CD14-positive monocyte (primary cell): ENCODE results near the gene DYNC1I1. TPM values are rescaled to one million over a fixed set of nuclear protein-coding genes. Genes with fewer than 3 reads are reported as not detected.

Experiments used
- DNase-seq, 3 donors: peaks; one replicate each; pipeline ENCODE4 v3.0.0-alpha.2; 2011 to 2022
- H2AFZ ChIP-seq: 2 replicates; pipeline ENCODE4 v1.6.0; 2012; ENCODE audit warnings: mild to moderate bottlenecking, low read depth, low read length, inconsistent platforms; ENCODE audit not compliant: insufficient read depth, poor library complexity, severe bottlenecking
- H3K27ac ChIP-seq, 2 donors: 1 replicate in 1 of 2; 2 replicates in 1 of 2; pipeline ENCODE4 v1.5.1; 2012 to 2013; ENCODE audit warnings: low read length in 2 of 2, control low read depth in 1 of 2, inconsistent platforms in 1 of 2, low read depth in 1 of 2, mild to moderate bottlenecking in 1 of 2
- H3K27me3 ChIP-seq, 2 donors: one replicate each; pipeline versions ENCODE4 v1.6.0 to v1.6.1; 2011 to 2013; ENCODE audit warnings: low read length in 2 of 2; ENCODE audit not compliant: control insufficient read depth in 2 of 2, insufficient read depth in 2 of 2
- H3K36me3 ChIP-seq, 2 donors: replicated peaks in 1 of 2; 1 replicate in 1 of 2; 2 replicates in 1 of 2; pipeline versions ENCODE4 v1.5.1 to v1.6.1; 2012 to 2013; ENCODE audit warnings: low read length in 2 of 2, control low read depth in 1 of 2, inconsistent platforms in 1 of 2, mild to moderate bottlenecking in 1 of 2; ENCODE audit not compliant: insufficient read depth in 2 of 2, control insufficient read depth in 1 of 2
- H3K4me1 ChIP-seq, 2 donors: 1 replicate in 1 of 2; 2 replicates in 1 of 2; pipeline versions ENCODE4 v1.5.1 to v1.6.1; 2012 to 2013; ENCODE audit warnings: low read length in 2 of 2, control low read depth in 1 of 2, inconsistent platforms in 1 of 2, mild to moderate bottlenecking in 1 of 2, moderate library complexity in 1 of 2; ENCODE audit not compliant: insufficient read depth in 2 of 2, control insufficient read depth in 1 of 2
- H3K4me2 ChIP-seq: replicated peaks from 2 replicates; pipeline ENCODE3; 2012; ENCODE audit warnings: low read length, moderate library complexity, mild to moderate bottlenecking; ENCODE audit not compliant: poor library complexity, severe bottlenecking; ENCODE audit errors: extremely low read depth
- H3K4me3 ChIP-seq, 3 experiments: fragments of 200-600 bp in 1 of 3; sonication (generic) in 1 of 3; replicated peaks in 1 of 3; 1 replicate in 2 of 3; 2 replicates in 1 of 3; pipeline ENCODE4 v1.5.1; 2011 to 2013; ENCODE audit warnings: low read length in 3 of 3, mild to moderate bottlenecking in 3 of 3, control low read depth in 2 of 3, low read depth in 2 of 3, inconsistent platforms in 1 of 3, moderate library complexity in 1 of 3
- H3K79me2 ChIP-seq: 2 replicates; pipeline ENCODE4 v1.6.0; 2012; ENCODE audit warnings: mild to moderate bottlenecking, control low read depth, inconsistent platforms, low read length, moderate library complexity; ENCODE audit not compliant: insufficient read depth
- H3K9ac ChIP-seq: 2 replicates; pipeline ENCODE4 v1.6.0; 2017; ENCODE audit warnings: low read length, mild to moderate bottlenecking; ENCODE audit not compliant: insufficient read depth, poor library complexity, severe bottlenecking
- H3K9me3 ChIP-seq, 2 donors: replicated peaks in 1 of 2; 1 replicate in 1 of 2; 2 replicates in 1 of 2; pipeline versions ENCODE4 v1.5.1 to v1.6.1; 2012 to 2013; ENCODE audit warnings: low read length in 2 of 2, control low read depth in 1 of 2; ENCODE audit not compliant: control insufficient read depth in 1 of 2, insufficient read depth in 1 of 2
- H4K20me1 ChIP-seq: 2 replicates; pipeline ENCODE4 v1.6.0; 2012; ENCODE audit warnings: mild to moderate bottlenecking, low read length, control low read depth, moderate library complexity; ENCODE audit not compliant: insufficient read depth
- H3K27ac Mint-ChIP-seq, 7 donors: one replicate each; pipeline ENCODE4 v1.8.0; 2020; ENCODE audit warnings: mild to moderate bottlenecking in 7 of 7, mixed read lengths in 7 of 7, moderate library complexity in 6 of 7, inconsistent platforms in 2 of 7
- H3K27me3 Mint-ChIP-seq, 3 donors: one replicate each; pipeline ENCODE4 v1.8.0; 2021 to 2022; ENCODE audit warnings: low read depth in 3 of 3, mild to moderate bottlenecking in 3 of 3, mixed read lengths in 3 of 3, moderate library complexity in 3 of 3, inconsistent platforms in 1 of 3
- H3K36me3 Mint-ChIP-seq, 2 donors: one replicate each; pipeline ENCODE4 v1.8.0; 2020; ENCODE audit warnings: mixed read lengths in 2 of 2, inconsistent platforms in 1 of 2, mild to moderate bottlenecking in 1 of 2
- H3K4me1 Mint-ChIP-seq: one replicate; pipeline ENCODE4 v1.8.0; 2020; ENCODE audit warnings: mild to moderate bottlenecking, mixed read lengths
- H3K4me3 Mint-ChIP-seq, 2 donors: one replicate each; pipeline ENCODE4 v1.8.0; 2020; ENCODE audit warnings: mild to moderate bottlenecking in 2 of 2, mixed read lengths in 2 of 2, moderate library complexity in 1 of 2
- H3K9me3 Mint-ChIP-seq, 7 donors: one replicate each; pipeline ENCODE4 v1.8.0; 2020 to 2022; ENCODE audit warnings: mixed read lengths in 7 of 7, mild to moderate bottlenecking in 6 of 7, moderate library complexity in 6 of 7, inconsistent platforms in 2 of 7
- CTCF ChIP-seq: fragments of 200-600 bp; IDR thresholded peaks from one replicate; pipeline ENCODE4 v1.8.0; 2022; ENCODE audit warnings: antibody characterized with exemption, mild to moderate bottlenecking
- WGBS: methylation state at CpG from one replicate; pipeline ENCODE4 v1.1.5; 2013; ENCODE audit warnings: missing lambda C conversion rate; ENCODE audit not compliant: insufficient coverage; 5-methylcytosine and 5-hydroxymethylcytosine counted together
- intact Hi-C, 2 donors: fragments of 100-400 bp; cut with micrococcal nuclease; formaldehyde crosslinking; loops; one replicate each; pipeline versions ENCODE4 v1.15.0 to v1.15.1; 2023
- polyA plus RNA-seq, 3 donors: library from polyadenylated mRNA; depleted of rRNA in 1 of 3; unstranded in 2 of 3; stranded (reverse) in 1 of 3; fragments of 300-500 nt in 2 of 3; fragments of >200 nt in 1 of 3; fragmentation: Illumina TruSeq in 2 of 3; gene quantifications; 1 replicate in 2 of 3; 2 replicates in 1 of 3; pipeline ENCODE4 v1.2.3, GENCODE V29; 2012 to 2021

The DYNC1I1 gene
- polyA plus RNA-seq, 3 donors = not detected

GRCh38 chr7:96085953-96086352 is 313.6 kb downstream of the DYNC1I1 start:
- no peak overlapping the region for H3K27ac ChIP-seq
- no peaks in the 10 kb centered on the region for H3K4me1 ChIP-seq
- Mint-ChIP-seq H3K9me3 (no peaks in the 10 kb centered on the region), H3K36me3 (no peaks in the 10 kb centered on the region), H3K27ac (no peak overlapping the region), H3K27me3 (peaks cover 1 to 4% (median 3%) of the 10 kb centered on the region in 3 donors), H3K4me3 (no peak overlapping the region), H3K4me1 (no peaks in the 10 kb centered on the region)
- no peak overlapping the region for H2AFZ ChIP-seq
- H3K36me3 ChIP-seq = no peaks in the 10 kb centered on the region
- no peaks in the 10 kb centered on the region for H3K79me2 ChIP-seq
- peaks cover 0 to 4% of the 10 kb centered on the region in 2 donors for H3K27me3 ChIP-seq
- intact Hi-C loops = loop anchor here in 1 of 2 donors (10.0 kb wide), 1 partner anchor 939 kb away; the partner anchor contains the start of gene DLX5
- no CpG with 5 or more reads among the region's 3 CpGs for WGBS
- no peak overlapping the region for H3K9ac ChIP-seq
- no peak overlapping the region for H3K4me2 ChIP-seq
- no peak for DNase-seq
- no peak for TF ChIP-seq CTCF
- no peaks in the 10 kb centered on the region for H4K20me1 ChIP-seq
- no peak overlapping the region for H3K4me3 ChIP-seq
- H3K9me3 ChIP-seq = no peaks in the 10 kb centered on the region

GRCh38 chr7:96088579-96088978 is 316.2 kb downstream of the DYNC1I1 start:
- Histone ChIP-seq H4K20me1 (no peaks in the 10 kb centered on the region), H3K27ac (no peak overlapping the region), H3K79me2 (no peaks in the 10 kb centered on the region), H3K36me3 (no peaks in the 10 kb centered on the region), H2AFZ (no peak overlapping the region), H3K9ac (no peak overlapping the region), H3K4me3 (no peak overlapping the region), H3K4me1 (no peaks in the 10 kb centered on the region), H3K27me3 (peaks cover 0 to 4% of the 10 kb centered on the region in 2 donors), H3K4me2 (no peak overlapping the region), H3K9me3 (no peaks in the 10 kb centered on the region)
- no peak for TF ChIP-seq CTCF
- Mint-ChIP-seq H3K4me3 (no peak overlapping the region), H3K36me3 (no peaks in the 10 kb centered on the region), H3K4me1 (no peaks in the 10 kb centered on the region), H3K9me3 (no peaks in the 10 kb centered on the region), H3K27me3 (peaks cover 1 to 7% (median 4%) of the 10 kb centered on the region in 3 donors), H3K27ac (no peak overlapping the region)
- intact Hi-C loops = loop anchor here in 1 of 2 donors (10.0 kb wide), 1 partner anchor 936 kb away; the partner anchor contains the start of gene DLX5
- DNase-seq = no peak
- WGBS = no CpG with 5 or more reads among the region's 5 CpGs
